NOMO-1 treated with DMSO at 0.1 percent for 48 hours (cell line): ENCODE results near the gene GBGT1.

ENCODE experiments used
- DNase-seq: peaks from one replicate; lab custom pipeline; 2025; ENCODE audit not compliant: unreplicated experiment; lab: John Stamatoyannopoulos, UW

Gene GBGT1

GRCh38 chr9:133166392-133166791, 2.7 kb upstream of the GBGT1 start:
- DNase-seq: no peak

GRCh38 chr9:133165452-133165730, 1.7 kb upstream of the GBGT1 start:
- DNase-seq: no peak

GRCh38 chr9:133164191-133164590, 477 bp upstream of the GBGT1 start:
- no peak for DNase-seq

DNA sequence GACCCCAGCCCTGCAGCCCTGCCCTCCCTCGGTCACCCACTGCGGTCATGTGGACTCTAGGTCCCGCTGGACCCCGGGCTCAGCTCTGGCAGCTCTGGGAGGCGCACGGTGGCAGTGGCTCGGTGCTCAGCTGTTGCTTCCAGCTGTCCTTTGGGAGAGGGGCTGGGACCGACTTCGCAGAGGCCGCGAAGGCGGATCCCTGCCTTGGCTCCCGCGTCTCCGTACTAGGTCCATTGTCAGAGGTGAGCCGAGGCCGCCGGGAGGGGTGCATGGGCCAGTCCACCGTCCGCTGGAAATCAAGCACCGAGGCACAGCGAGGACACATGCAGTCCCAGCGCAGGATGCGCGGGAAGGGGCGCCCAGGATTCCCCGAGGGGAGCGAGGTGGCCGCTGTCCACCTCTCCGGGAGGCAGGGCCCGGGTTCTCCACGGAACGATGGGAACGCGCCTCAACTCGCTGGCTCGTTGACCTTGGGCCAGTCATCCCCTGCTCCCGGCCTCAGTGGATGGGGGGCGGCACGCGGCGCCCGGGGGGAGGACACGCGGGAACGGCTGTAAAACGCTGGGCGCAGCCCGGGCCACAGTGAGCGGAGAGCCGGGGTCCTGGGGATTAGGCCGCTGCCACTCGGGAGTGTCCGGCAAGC, 732 bp downstream of the GBGT1 start:
- no peak for DNase-seq

DNA sequence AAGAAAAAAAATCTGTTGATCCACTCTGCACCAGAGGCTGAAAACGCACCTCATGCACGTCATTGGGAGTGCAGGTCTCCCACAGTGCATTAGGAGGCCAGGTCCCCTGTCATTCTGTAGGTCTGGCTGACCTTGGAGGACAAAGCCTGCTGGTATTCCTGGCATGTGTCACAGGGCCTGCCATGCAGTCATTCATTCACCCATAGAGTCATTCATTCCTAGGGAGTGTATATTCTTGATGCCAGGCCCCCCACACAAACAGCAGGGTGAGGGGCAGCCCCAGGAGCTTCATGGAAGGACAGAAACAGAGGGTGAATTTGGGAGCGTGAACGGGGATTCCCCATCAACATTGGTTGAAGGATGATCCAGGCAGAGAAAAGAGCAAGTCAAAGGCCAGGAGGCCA, 2.2 kb downstream of the GBGT1 start:
- no peak for DNase-seq

GRCh38 chr9:133160742-133161546, 2.8 kb downstream of the GBGT1 start:
- peak; percentile 28 for DNase-seq

DNA sequence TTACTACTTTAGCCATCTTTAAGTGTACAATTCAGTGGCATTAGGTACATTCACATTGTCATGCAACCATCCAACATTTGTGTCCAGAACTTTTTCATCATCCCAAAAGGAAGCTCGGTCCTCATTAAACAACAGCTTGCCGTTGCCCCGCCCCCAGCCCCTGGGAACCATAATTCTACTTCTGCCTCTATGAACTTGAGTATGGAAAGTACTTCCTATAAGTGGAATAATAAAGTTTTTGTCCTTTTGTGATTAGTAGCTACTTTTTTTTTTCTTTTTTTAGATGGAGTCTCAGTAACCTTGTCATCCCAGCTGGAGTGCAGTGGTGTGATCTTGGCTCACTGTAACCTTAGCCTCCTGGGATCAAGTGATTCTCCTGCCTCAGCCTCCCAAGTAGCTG, 5.0 kb downstream of the GBGT1 start:
- DNase-seq: no peak

DNA sequence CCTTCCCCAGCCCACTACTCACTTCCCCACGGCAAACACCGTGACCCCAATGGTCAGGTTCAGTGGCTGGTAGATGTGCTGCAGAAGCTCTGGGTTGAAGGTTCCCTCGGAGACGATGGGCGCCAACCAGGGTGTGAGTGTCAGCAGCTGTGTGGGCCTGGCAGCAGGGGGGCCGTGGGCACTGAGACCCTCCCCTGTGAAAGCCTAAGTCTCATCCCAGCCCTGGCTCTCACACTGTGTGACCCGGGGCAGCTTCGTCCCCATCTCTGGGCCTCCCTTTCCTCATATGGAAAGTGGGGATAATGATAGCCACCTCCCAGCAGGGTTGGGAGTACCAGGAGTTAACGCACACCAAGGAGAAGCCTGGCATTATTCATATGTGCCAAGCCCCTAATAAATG, 8.6 kb downstream of the GBGT1 start:
- DNase-seq: no peak

DNA sequence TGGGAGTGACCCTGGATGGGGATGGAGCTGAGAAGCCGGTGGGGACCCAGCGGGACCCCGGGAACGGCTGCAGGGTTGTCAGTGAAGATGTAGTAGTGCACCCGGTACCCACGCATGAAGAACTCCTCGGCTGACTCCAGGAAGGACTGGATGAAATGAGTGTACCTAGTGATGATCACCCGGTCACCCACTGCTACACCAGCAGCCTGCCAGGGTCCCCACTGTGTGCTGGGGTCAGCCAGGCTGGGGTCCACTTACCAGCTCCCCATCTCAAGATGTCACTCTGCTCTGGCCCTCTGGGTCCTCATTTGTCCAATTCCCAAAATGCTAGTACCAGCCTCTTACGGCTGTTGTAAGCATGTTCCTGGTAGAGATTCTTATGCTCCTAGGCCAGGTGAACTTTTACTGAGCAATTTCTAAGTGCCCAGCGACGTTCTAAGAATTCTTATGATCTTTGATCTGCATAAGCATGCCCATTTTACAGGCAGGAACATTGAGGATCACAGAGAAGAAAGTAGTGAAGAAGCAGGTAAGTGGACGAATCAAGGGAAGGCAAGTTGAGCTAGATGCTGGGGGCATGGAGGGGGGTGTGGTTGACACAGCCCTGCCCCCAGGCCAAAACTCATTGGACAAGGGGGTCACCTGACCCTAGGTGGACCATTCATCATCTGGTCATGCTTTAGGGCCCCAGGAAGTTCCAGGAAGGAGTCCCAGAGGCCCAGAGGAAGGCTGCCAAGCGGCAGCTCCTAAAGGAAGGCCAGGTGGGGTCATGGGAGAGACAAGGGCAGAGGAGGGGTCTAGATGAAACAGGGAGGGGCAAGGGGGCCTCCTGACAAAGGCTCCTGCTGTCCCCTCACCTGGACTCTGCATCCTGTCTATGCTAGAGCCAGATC, 9.4 kb downstream of the GBGT1 start:
- no peak for DNase-seq

DNA sequence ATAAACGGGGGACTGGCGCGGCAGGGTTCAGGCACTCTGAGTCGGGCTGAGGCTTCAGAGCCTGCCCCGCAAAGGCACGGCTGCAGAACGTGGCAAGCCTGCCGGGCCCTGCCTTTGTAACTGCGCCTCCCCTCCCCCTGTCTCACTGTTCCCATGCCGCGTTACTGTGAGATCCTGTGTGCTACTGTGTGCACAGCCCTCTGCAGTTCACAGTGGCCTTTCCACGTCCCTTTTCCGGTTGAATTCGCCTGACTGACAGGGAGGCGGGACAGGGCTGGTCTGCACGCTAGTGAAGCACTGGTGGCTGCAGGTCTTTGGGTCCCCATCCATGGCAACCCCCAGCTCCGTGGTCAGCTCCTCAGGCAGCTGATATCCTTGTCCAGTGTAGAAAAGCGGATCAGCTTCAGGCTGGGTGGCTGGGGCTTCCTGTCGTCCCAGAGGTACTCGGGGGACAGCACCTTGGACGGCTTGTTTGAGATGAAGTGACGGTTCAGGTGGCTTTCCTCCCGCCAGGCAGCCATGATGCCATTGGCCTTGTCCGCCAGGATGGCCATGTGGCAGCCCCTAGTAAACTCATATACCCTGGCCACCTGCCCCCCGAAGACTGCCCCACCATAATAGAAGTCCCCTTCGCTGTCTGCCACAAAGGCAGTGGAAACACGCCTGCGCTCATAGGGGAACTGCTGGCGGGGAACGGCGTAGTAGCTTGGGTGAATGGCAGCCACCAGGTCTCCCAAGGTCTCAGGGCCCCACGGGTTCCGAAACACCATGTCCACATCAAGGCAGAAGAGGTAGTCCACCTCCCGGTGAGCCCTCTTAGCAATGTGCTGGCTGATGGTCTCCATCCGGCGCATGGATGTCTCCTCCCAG, 10.3 kb downstream of the GBGT1 start:
- DNase-seq: no peak

DNA sequence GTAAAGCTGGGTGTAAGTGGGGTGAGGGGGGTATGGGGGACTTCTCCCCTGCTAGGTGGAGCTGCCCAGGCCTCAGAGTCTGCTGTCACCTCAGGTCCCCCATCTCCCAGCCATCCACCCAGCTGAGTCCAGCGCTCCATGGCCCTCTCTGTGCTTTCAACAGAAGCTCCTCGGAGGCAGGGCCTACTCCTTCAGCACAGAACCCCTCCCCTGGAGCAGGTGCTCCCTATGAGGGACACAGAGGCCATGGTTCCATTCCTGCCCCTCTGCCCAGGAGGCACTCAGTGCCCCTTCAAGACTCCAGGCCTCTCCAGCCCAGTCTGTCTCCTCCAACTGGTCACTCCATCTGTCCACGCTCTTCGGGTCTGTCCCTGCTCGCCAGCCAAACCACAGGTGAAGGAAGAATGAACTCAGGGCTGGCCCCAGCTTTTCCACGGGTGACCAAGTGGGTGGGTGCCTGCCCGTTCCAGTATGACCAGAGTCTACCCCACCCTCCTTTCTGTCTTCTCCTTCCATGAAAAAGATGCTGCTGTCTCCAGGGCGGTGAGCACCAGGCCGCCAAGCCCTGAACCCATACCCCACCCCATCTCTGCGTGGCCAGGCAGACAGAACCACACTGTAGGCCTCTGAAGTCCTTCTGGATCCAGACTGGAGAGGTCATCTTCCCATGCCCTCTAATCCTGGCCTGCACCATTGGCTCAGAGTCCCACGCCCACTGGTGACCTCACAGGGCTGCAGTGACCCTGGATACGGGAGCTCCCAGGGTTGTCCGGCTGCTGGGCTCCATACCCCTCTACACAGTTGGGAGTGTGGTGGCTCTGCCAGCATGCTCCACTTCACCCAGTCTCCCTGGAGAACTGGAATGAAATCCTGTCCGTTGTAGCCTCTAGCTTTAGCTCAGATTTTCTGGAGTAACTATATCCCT, 11.9 kb downstream of the GBGT1 start:
- no peak for DNase-seq

GRCh38 chr9:133151041-133151440, 12.7 kb downstream of the GBGT1 start:
- DNase-seq: no peak

- DNase-seq: peak; percentile 87
Measured at GRCh38 chr9:133149130-133150015, 14.3 kb downstream of the GBGT1 start.

DNA sequence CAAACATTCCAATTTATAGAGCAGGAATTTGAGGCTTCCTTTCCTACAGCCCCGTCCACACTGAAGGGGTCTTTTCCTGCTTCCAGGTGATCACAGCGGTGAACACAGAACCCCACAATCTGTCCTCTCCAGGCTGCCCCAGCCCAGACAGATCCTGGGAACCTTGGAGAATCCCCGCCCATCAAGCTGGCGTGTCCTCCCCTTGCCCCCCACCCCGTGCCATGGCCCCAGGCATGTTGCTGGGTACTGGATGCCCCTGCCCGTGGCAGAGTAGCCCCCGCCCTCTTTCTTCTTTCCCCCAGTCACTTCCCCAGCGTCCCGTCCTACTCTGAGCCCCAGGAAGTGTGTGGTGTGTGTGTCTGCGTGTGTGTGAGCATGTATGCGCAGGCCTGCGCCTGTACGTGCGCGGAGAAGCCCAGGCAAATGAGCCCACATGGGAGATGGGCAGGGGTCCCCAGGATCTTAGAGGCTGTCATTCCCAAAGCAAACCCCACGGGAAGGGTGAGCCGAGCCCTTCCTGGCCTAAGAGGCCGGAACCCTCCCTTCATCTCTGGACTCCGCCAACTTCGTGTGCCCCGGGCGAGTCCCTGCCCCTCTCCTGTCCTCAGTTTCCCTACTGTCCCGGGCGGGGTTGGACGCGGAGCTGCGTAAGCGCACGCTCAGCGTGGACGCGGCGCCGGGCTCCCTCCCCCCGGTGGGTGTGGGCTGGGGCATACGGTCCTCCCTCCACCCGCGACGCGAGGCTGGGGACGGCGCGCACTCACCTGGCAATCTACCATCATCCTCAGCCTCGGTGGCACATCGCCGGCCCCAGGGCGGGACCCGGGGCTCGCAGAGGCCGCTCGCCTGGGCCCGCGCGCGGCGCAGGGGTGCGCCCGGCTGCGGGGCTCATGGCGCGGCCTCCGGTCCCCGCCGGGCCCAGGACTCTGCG, 15.2 kb downstream of the GBGT1 start:
- DNase-seq: peak; percentile 44

GRCh38 chr9:133147412-133148198, 16.1 kb downstream of the GBGT1 start:
- DNase-seq: peak; percentile 44

- DNase-seq: no peak
Measured at GRCh38 chr9:133146746-133147411, 16.8 kb downstream of the GBGT1 start.
